ENCODE results near the gene NRG4. TPM values are rescaled to one million over a fixed set of nuclear protein-coding genes. Genes with fewer than 3 reads are reported as not detected.
"Not testable (repeated sequence)": the region's sequence is repeated elsewhere in the genome, so short reads cannot be mapped to it uniquely, and the experiment has no call there.

Gene NRG4
- total RNA-seq, 1 donor from 2014 or later: not detected

GRCh38 chr15:75995611-75996010 lies 16.6 kb downstream of the NRG4 start:
- no peak overlapping the region for H3K27ac ChIP-seq (ENCODE audit: low read depth, low read length)
- no peak overlapping the region for H3K4me3 ChIP-seq (ENCODE audit: low read length in 3 of 3)
- no peaks in the 10 kb centered on the region for H3K4me1 ChIP-seq (ENCODE audit: control insufficient read depth in 3 of 3, insufficient read depth in 3 of 3, low read length in 3 of 3)

GRCh38 chr15:75994220-75994619 lies 18.0 kb downstream of the NRG4 start:
- no peaks in the 10 kb centered on the region for H3K36me3 ChIP-seq (ENCODE audit: control insufficient read depth in 3 of 3, insufficient read depth in 3 of 3, low read length in 3 of 3)
- no peak overlapping the region for H3K9ac ChIP-seq (ENCODE audit: low read depth in 1 of 3, low read length in 3 of 3)
- H3K4me1 ChIP-seq (ENCODE audit: control insufficient read depth in 3 of 3, insufficient read depth in 3 of 3, low read length in 3 of 3): no peaks in the 10 kb centered on the region
- H3K4me3 ChIP-seq (ENCODE audit: low read length in 3 of 3): no peak overlapping the region
- H3K9me3 ChIP-seq (ENCODE audit: control insufficient read depth in 3 of 3, low read length in 3 of 3): no peaks in the 10 kb centered on the region
- no peaks in the 10 kb centered on the region for H3K27me3 ChIP-seq (ENCODE audit: control insufficient read depth in 3 of 3, insufficient read depth in 3 of 3, low read length in 3 of 3)
- H3K27ac ChIP-seq (ENCODE audit: low read depth, low read length): no peak overlapping the region

More at GRCh38 chr15:75995611-75996010, 16.6 kb downstream of the NRG4 start:
- H3K36me3 ChIP-seq (ENCODE audit: control insufficient read depth in 3 of 3, insufficient read depth in 3 of 3, low read length in 3 of 3): no peaks in the 10 kb centered on the region
- H3K9me3 ChIP-seq (ENCODE audit: control insufficient read depth in 3 of 3, low read length in 3 of 3): no peaks in the 10 kb centered on the region
- no peaks in the 10 kb centered on the region for H3K27me3 ChIP-seq (ENCODE audit: control insufficient read depth in 3 of 3, insufficient read depth in 3 of 3, low read length in 3 of 3)
- H3K9ac ChIP-seq (ENCODE audit: low read depth in 1 of 3, low read length in 3 of 3): no peak overlapping the region

GRCh38 chr15:75992897-75993296 lies 19.3 kb downstream of the NRG4 start:
- Histone ChIP-seq H3K4me1 (ENCODE audit: control insufficient read depth in 3 of 3, insufficient read depth in 3 of 3, low read length in 3 of 3) (no peaks in the 10 kb centered on the region), H3K9ac (ENCODE audit: low read depth in 1 of 3, low read length in 3 of 3) (no peak overlapping the region), H3K36me3 (ENCODE audit: control insufficient read depth in 3 of 3, insufficient read depth in 3 of 3, low read length in 3 of 3) (no peaks in the 10 kb centered on the region), H3K4me3 (ENCODE audit: low read length in 3 of 3) (no peak overlapping the region), H3K27me3 (ENCODE audit: control insufficient read depth in 3 of 3, insufficient read depth in 3 of 3, low read length in 3 of 3) (no peaks in the 10 kb centered on the region), H3K9me3 (ENCODE audit: control insufficient read depth in 3 of 3, low read length in 3 of 3) (no peaks in the 10 kb centered on the region), H3K27ac (ENCODE audit: low read depth, low read length) (no peak overlapping the region)

GRCh38 chr15:75989875-75990274 lies 22.3 kb downstream of the NRG4 start:
- no peaks in the 10 kb centered on the region for H3K27me3 ChIP-seq (ENCODE audit: control insufficient read depth in 3 of 3, insufficient read depth in 3 of 3, low read length in 3 of 3)
- no peaks in the 10 kb centered on the region for H3K36me3 ChIP-seq (ENCODE audit: control insufficient read depth in 3 of 3, insufficient read depth in 3 of 3, low read length in 3 of 3)
- H3K27ac ChIP-seq (ENCODE audit: low read depth, low read length): no peak overlapping the region
- no peak overlapping the region for H3K4me3 ChIP-seq (ENCODE audit: low read length in 3 of 3)
- H3K9ac ChIP-seq (ENCODE audit: low read depth in 1 of 3, low read length in 3 of 3): no peak overlapping the region
- no peaks in the 10 kb centered on the region for H3K4me1 ChIP-seq (ENCODE audit: control insufficient read depth in 3 of 3, insufficient read depth in 3 of 3, low read length in 3 of 3)
- H3K9me3 ChIP-seq (ENCODE audit: control insufficient read depth in 3 of 3, low read length in 3 of 3): no peaks in the 10 kb centered on the region

GRCh38 chr15:75989045-75989444 lies 23.2 kb downstream of the NRG4 start:
- Histone ChIP-seq H3K36me3 (ENCODE audit: control insufficient read depth in 3 of 3, insufficient read depth in 3 of 3, low read length in 3 of 3) (no peaks in the 10 kb centered on the region), H3K9me3 (ENCODE audit: control insufficient read depth in 3 of 3, low read length in 3 of 3) (no peaks in the 10 kb centered on the region), H3K4me3 (ENCODE audit: low read length in 3 of 3) (no peak overlapping the region), H3K4me1 (ENCODE audit: control insufficient read depth in 3 of 3, insufficient read depth in 3 of 3, low read length in 3 of 3) (no peaks in the 10 kb centered on the region), H3K27me3 (ENCODE audit: control insufficient read depth in 3 of 3, insufficient read depth in 3 of 3, low read length in 3 of 3) (no peaks in the 10 kb centered on the region), H3K27ac (ENCODE audit: low read depth, low read length) (no peak overlapping the region), H3K9ac (ENCODE audit: low read depth in 1 of 3, low read length in 3 of 3) (no peak overlapping the region)

GRCh38 chr15:75985971-75986370 lies 26.3 kb downstream of the NRG4 start:
- Histone ChIP-seq H3K27ac (ENCODE audit: low read depth, low read length) (no peak overlapping the region), H3K36me3 (ENCODE audit: control insufficient read depth in 3 of 3, insufficient read depth in 3 of 3, low read length in 3 of 3) (no peaks in the 10 kb centered on the region), H3K27me3 (ENCODE audit: control insufficient read depth in 3 of 3, insufficient read depth in 3 of 3, low read length in 3 of 3) (no peaks in the 10 kb centered on the region), H3K9ac (ENCODE audit: low read depth in 1 of 3, low read length in 3 of 3) (no peak overlapping the region), H3K9me3 (ENCODE audit: control insufficient read depth in 3 of 3, low read length in 3 of 3) (no peaks in the 10 kb centered on the region), H3K4me3 (ENCODE audit: low read length in 3 of 3) (no peak overlapping the region), H3K4me1 (ENCODE audit: control insufficient read depth in 3 of 3, insufficient read depth in 3 of 3, low read length in 3 of 3) (no peaks in the 10 kb centered on the region)

GRCh38 chr15:75984706-75985105 lies 27.5 kb downstream of the NRG4 start:
- not testable (repeated sequence) for H3K27me3 ChIP-seq (ENCODE audit: control insufficient read depth in 3 of 3, insufficient read depth in 3 of 3, low read length in 3 of 3); H3K9me3 ChIP-seq (ENCODE audit: control insufficient read depth in 3 of 3, low read length in 3 of 3); H3K9ac ChIP-seq (ENCODE audit: low read depth in 1 of 3, low read length in 3 of 3); H3K27ac ChIP-seq (ENCODE audit: low read depth, low read length); H3K4me3 ChIP-seq (ENCODE audit: low read length in 3 of 3); H3K36me3 ChIP-seq (ENCODE audit: control insufficient read depth in 3 of 3, insufficient read depth in 3 of 3, low read length in 3 of 3); H3K4me1 ChIP-seq (ENCODE audit: control insufficient read depth in 3 of 3, insufficient read depth in 3 of 3, low read length in 3 of 3)

- Histone ChIP-seq H3K4me1 (ENCODE audit: control insufficient read depth in 3 of 3, insufficient read depth in 3 of 3, low read length in 3 of 3) (no peaks in the 10 kb centered on the region), H3K27ac (ENCODE audit: low read depth, low read length) (no peak overlapping the region), H3K27me3 (ENCODE audit: control insufficient read depth in 3 of 3, insufficient read depth in 3 of 3, low read length in 3 of 3) (no peaks in the 10 kb centered on the region), H3K4me3 (ENCODE audit: low read length in 3 of 3) (no peak overlapping the region), H3K9me3 (ENCODE audit: control insufficient read depth in 3 of 3, low read length in 3 of 3) (no peaks in the 10 kb centered on the region), H3K9ac (ENCODE audit: low read depth in 1 of 3, low read length in 3 of 3) (no peak overlapping the region), H3K36me3 (ENCODE audit: control insufficient read depth in 3 of 3, insufficient read depth in 3 of 3, low read length in 3 of 3) (no peaks in the 10 kb centered on the region)
Observed at GRCh38 chr15:75982468-75982867, 29.8 kb downstream of the NRG4 start.

- Histone ChIP-seq H3K27ac (ENCODE audit: low read depth, low read length) (no peak overlapping the region), H3K4me1 (ENCODE audit: control insufficient read depth in 3 of 3, insufficient read depth in 3 of 3, low read length in 3 of 3) (no peaks in the 10 kb centered on the region), H3K9ac (ENCODE audit: low read depth in 1 of 3, low read length in 3 of 3) (no peak overlapping the region), H3K27me3 (ENCODE audit: control insufficient read depth in 3 of 3, insufficient read depth in 3 of 3, low read length in 3 of 3) (no peaks in the 10 kb centered on the region), H3K9me3 (ENCODE audit: control insufficient read depth in 3 of 3, low read length in 3 of 3) (no peaks in the 10 kb centered on the region), H3K4me3 (ENCODE audit: low read length in 3 of 3) (no peak overlapping the region), H3K36me3 (ENCODE audit: control insufficient read depth in 3 of 3, insufficient read depth in 3 of 3, low read length in 3 of 3) (no peaks in the 10 kb centered on the region)
Observed at GRCh38 chr15:75981149-75981815, 30.9 kb downstream of the NRG4 start.

- not testable (repeated sequence) for H3K27me3 ChIP-seq (ENCODE audit: control insufficient read depth in 3 of 3, insufficient read depth in 3 of 3, low read length in 3 of 3); H3K36me3 ChIP-seq (ENCODE audit: control insufficient read depth in 3 of 3, insufficient read depth in 3 of 3, low read length in 3 of 3); H3K27ac ChIP-seq (ENCODE audit: low read depth, low read length); H3K4me1 ChIP-seq (ENCODE audit: control insufficient read depth in 3 of 3, insufficient read depth in 3 of 3, low read length in 3 of 3); H3K4me3 ChIP-seq (ENCODE audit: low read length in 3 of 3); H3K9ac ChIP-seq (ENCODE audit: low read depth in 1 of 3, low read length in 3 of 3); H3K9me3 ChIP-seq (ENCODE audit: control insufficient read depth in 3 of 3, low read length in 3 of 3)
Observed at GRCh38 chr15:75976766-75977165, 35.5 kb downstream of the NRG4 start.

All from skeletal muscle tissue (tissue), 4 donors.